Measurements from ENCODE around the gene CRTC1.

CRTC1 gene

GRCh38 chr19:18764591-18765051, 81.1 kb downstream of the CRTC1 start:
- no peak for DNase-seq (ENCODE audit: low spot score)
- no peak for TF ChIP-seq CTCF (IDR thresholded peaks at IDR 0.05; ENCODE audit: extremely low read depth, missing control alignments)

- no peak for TF ChIP-seq CTCF (IDR thresholded peaks at IDR 0.05; ENCODE audit: extremely low read depth, missing control alignments)
- DNase-seq (ENCODE audit: low spot score), result no peak
These were observed 81.7 kb downstream of the CRTC1 start for GRCh38 chr19:18765224-18765623.

GRCh38 chr19:18768046-18768771, 84.7 kb downstream of the CRTC1 start:
- no peak for TF ChIP-seq CTCF (IDR thresholded peaks at IDR 0.05; ENCODE audit: extremely low read depth, missing control alignments)

GRCh38 chr19:18768997-18769891, 85.8 kb downstream of the CRTC1 start:
- TF ChIP-seq CTCF (IDR thresholded peaks at IDR 0.05; ENCODE audit: extremely low read depth, missing control alignments), result no peak
- DNase-seq (ENCODE audit: low spot score), result no peak

More at GRCh38 chr19:18768046-18768771, 84.7 kb downstream of the CRTC1 start:
- DNase-seq (ENCODE audit: low spot score), result no peak

GRCh38 chr19:18769989-18770528, 86.6 kb downstream of the CRTC1 start:
- no peak for TF ChIP-seq CTCF (IDR thresholded peaks at IDR 0.05; ENCODE audit: extremely low read depth, missing control alignments)
- no peak for DNase-seq (ENCODE audit: low spot score)

- TF ChIP-seq CTCF (IDR thresholded peaks at IDR 0.05; ENCODE audit: extremely low read depth, missing control alignments), result no peak
These were observed 87.3 kb downstream of the CRTC1 start for GRCh38 chr19:18770663-18771327.

More at GRCh38 chr19:18770663-18771327, 87.3 kb downstream of the CRTC1 start:
- no peak for DNase-seq (ENCODE audit: low spot score)

All from GM20000 (cell line).